ENCODE measurements around the gene SEMA4A.

Gene SEMA4A

GRCh38 chr1:156126043-156126629 lies 27.2 kb upstream of the SEMA4A start:
- peak overlapping the region; percentile 28 for H3K4me3 ChIP-seq (ENCODE audit: low read length)
- peak; percentile 90 for DNase-seq (ENCODE audit: low read depth)
- TF ChIP-seq CTCF (conservative IDR thresholded peaks at IDR 0.05; ENCODE audit: low read depth, low read length): peak; percentile 58

DNA sequence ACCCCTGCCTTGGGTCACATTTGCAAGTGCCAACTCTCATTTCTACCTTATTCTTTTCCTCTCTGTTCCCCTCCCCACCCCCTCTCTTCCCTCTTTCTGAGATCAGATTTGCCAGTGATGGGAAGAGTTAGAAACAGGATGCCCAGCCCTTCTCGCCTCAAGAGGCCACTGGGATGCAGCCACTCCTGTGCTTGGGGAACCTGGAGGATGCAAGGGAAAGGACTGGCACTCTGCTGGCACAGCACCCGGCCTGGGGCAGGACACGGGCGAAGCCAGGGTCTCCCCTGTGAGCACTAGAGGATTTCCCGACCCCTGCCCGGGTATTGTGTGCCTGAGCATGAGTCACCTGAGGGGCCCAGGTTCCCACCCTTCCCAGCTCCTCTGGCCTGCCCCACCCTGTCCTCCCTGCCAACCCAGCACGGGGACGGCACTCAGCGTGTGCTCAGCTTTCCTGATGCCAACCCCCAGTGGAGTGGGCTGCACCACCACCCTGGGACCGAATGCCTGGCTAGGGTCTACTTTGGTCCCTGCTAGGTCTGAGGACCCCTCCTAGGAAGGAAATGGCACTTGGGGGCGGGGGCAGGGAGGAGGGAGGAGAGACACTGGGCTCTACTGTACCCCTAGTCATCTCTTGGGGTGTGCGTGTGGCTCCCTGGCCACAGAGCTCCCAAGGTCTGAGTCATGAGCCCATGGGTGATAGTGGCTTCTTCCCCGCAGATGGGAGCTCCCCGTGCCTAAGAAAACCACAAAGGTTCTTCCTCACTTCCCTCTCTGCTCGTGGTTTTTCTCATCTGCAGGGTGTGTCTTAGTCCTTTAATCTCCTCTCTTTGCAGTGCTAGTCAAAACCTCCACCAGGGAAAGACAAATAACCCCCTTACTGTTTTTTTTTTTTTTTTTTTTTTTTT lies 26.5 kb upstream of the SEMA4A start:
- DNase-seq (ENCODE audit: low read depth): no peak
- H3K4me3 ChIP-seq (ENCODE audit: low read length): peak overlapping the region; percentile 28
- no peak for TF ChIP-seq CTCF (conservative IDR thresholded peaks at IDR 0.05; ENCODE audit: low read depth, low read length)

GRCh38 chr1:156128308-156128653 lies 25.1 kb upstream of the SEMA4A start:
- no peak overlapping the region for H3K4me3 ChIP-seq (ENCODE audit: low read length)

DNA sequence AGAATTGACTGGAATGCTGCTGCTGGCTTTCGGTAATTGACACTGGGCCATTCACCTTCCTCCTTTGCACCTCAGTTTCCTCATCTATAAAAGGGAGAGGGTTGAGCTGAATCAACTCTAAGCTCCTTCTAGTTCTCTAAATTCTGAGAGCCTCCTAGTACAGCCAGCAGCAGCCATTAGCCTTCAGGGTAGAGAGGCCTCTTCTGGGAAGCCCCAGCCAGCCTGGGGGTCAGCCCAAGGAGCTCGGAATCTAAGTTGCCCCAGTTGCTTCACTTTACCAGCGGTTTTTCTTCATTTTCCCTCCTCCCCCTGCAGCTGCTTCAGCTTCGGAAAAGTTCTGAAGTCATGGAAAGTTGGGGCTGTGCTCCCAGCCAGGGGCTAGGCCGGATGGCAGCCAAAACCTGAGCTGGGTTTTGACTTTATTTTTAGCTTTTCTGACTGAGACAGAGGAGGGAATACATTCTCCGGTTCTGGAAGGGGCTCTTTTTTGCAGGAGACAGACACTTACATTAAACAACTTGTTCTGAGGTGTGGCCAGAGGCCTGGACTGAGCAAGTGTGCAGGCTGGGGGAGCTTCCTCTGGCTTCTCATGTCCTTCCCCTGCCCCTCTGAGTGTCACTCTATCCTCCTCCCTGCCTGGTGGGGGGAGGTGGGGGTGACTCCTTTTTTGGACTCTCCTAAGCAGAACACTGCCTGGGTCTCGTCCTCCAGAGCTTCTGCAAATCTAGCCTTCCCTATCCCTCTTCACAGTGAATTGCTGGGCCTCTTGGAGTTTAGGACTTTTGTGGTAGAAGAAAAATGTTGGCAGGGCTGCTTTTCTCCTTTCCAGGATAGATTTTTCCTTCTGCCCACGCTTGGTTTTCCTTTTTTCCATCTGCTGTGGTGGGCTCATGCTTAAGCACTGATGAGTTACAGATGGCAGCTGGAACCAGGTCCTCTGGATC lies 24.5 kb upstream of the SEMA4A start:
- TF ChIP-seq CTCF (conservative IDR thresholded peaks at IDR 0.05; ENCODE audit: low read depth, low read length): no peak
- H3K4me3 ChIP-seq (ENCODE audit: low read length): no peak overlapping the region
- DNase-seq (ENCODE audit: low read depth): no peak

More at GRCh38 chr1:156128308-156128653, 25.1 kb upstream of the SEMA4A start:
- no peak for TF ChIP-seq CTCF (conservative IDR thresholded peaks at IDR 0.05; ENCODE audit: low read depth, low read length)
- no peak for DNase-seq (ENCODE audit: low read depth)

GRCh38 chr1:156129687-156130577 lies 23.5 kb upstream of the SEMA4A start:
- DNase-seq (ENCODE audit: low read depth): peak; percentile 93
- peak; percentile 96 for TF ChIP-seq CTCF (conservative IDR thresholded peaks at IDR 0.05; ENCODE audit: low read depth, low read length)
- H3K4me3 ChIP-seq (ENCODE audit: low read length): peak overlapping the region; percentile 6

DNA sequence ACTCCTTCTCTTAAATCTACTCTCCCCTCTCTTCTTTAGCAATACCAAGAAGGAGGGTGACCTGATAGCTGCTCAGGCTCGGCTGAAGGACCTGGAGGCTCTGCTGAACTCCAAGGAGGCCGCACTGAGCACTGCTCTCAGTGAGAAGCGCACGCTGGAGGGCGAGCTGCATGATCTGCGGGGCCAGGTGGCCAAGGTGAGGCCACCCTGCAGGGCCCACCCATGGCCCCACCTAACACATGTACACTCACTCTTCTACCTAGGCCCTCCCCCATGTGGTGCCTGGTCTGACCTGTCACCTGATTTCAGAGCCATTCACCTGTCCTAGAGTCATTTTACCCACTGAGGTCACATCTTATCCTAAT lies 22.8 kb upstream of the SEMA4A start:
- no peak overlapping the region for H3K4me3 ChIP-seq (ENCODE audit: low read length)
- no peak for TF ChIP-seq CTCF (conservative IDR thresholded peaks at IDR 0.05; ENCODE audit: low read depth, low read length)
- DNase-seq (ENCODE audit: low read depth): no peak

Data from retinal pigment epithelial cell (primary cell).